SU-DHL-6 (cell line): ENCODE results near the gene RAE1.

Experiments used
- H2AFZ ChIP-seq: fragments of 200-600 bp; sonication (generic); 2 replicates; pipeline ENCODE4 v1.6.1; 2014; ENCODE audit warnings: low read depth, mild to moderate bottlenecking, moderate library complexity, mixed read lengths, antibody characterized with exemption, low read length; ENCODE audit not compliant: severe bottlenecking
- H3F3A ChIP-seq: fragments of 200-600 bp; shearing (Covaris generic); 2 replicates; pipeline ENCODE4 v1.6.0; 2016; ENCODE audit warnings: antibody characterized with exemption, mild to moderate bottlenecking; ENCODE audit not compliant: insufficient read depth
- H3K27ac ChIP-seq: fragments of 200-600 bp; sonication (generic); 2 replicates; pipeline ENCODE4 v1.5.1; 2016; ENCODE audit warnings: low read depth, mild to moderate bottlenecking, low read length, moderate library complexity, mixed read lengths
- H3K27me3 ChIP-seq: fragments of 200-600 bp; sonication (generic), shearing (Covaris generic); 2 replicates; pipeline ENCODE4 v1.6.0; 2014; ENCODE audit warnings: mild to moderate bottlenecking, low read length
- H3K36me3 ChIP-seq: fragments of 200-600 bp; sonication (generic); 2 replicates; pipeline ENCODE4 v1.6.1; 2014; ENCODE audit warnings: mild to moderate bottlenecking, low read length, mixed read lengths
- H3K4me2 ChIP-seq: fragments of 300-600, 200-600 bp; shearing (Covaris generic), sonication (generic); 2 replicates; pipeline ENCODE4 v1.6.0; 2014; ENCODE audit warnings: low read length, low read depth, mild to moderate bottlenecking; ENCODE audit not compliant: poor library complexity, severe bottlenecking
- H3K4me3 ChIP-seq: fragments of 200-600 bp; sonication (generic); 2 replicates; pipeline ENCODE4 v1.5.1; 2014; ENCODE audit warnings: antibody characterized with exemption, low read length, mild to moderate bottlenecking, mixed read lengths; ENCODE audit not compliant: insufficient read depth, poor library complexity, severe bottlenecking
- H3K79me2 ChIP-seq: fragments of 200-600 bp; sonication (generic); 2 replicates; pipeline ENCODE4 v1.6.1; 2014; ENCODE audit warnings: mild to moderate bottlenecking, low read length, moderate library complexity; ENCODE audit not compliant: insufficient read depth
- H3K9ac ChIP-seq: fragments of 200-600 bp; sonication (generic); 2 replicates; pipeline ENCODE4 v1.7.0; 2014; ENCODE audit warnings: mild to moderate bottlenecking, low read length
- H3K9me2 ChIP-seq: fragments of 200-600 bp; sonication (generic); replicated peaks from 2 replicates; pipeline ENCODE4 v1.6.1; 2014; ENCODE audit warnings: low read length; ENCODE audit not compliant: insufficient read depth
- H3K9me3 ChIP-seq: fragments of 200-600 bp; sonication (generic); 2 replicates; pipeline ENCODE4 v1.6.1; 2014; ENCODE audit warnings: low read length, mixed read lengths; ENCODE audit not compliant: insufficient read depth
- H4K20me1 ChIP-seq: fragments of 200-600 bp; sonication (generic); 2 replicates; pipeline ENCODE4 v1.6.1; 2014; ENCODE audit warnings: low read depth, mild to moderate bottlenecking, antibody characterized with exemption, low read length, moderate library complexity, mixed read lengths
- CTCF ChIP-seq: fragments of 200-600 bp; sonication (generic); IDR thresholded peaks from one replicate; pipeline ENCODE4 v1.5.1; 2017; ENCODE audit warnings: antibody characterized with exemption, mild to moderate bottlenecking, low read length, moderate library complexity; ENCODE audit not compliant: insufficient read depth, poor library complexity, severe bottlenecking
- EZH2phosphoT487 ChIP-seq: fragments of 200-600 bp; sonication (generic), shearing (Covaris generic); conservative IDR thresholded peaks from 2 replicates; pipeline ENCODE4 v1.6.1; 2018; ENCODE audit warnings: mild to moderate bottlenecking, antibody characterized with exemption, low read length, moderate library complexity, mixed read lengths

The RAE1 gene

GRCh38 chr20:57415771-57416170 is 64.7 kb downstream of the RAE1 start:
- Histone ChIP-seq H3K4me2 (no peak overlapping the region), H3K79me2 (no peaks in the 10 kb centered on the region), H3K4me3 (no peak overlapping the region), H3K27ac (no peak overlapping the region), H3K9me3 (no peaks in the 10 kb centered on the region), H3K36me3 (no peaks in the 10 kb centered on the region), H3K9me2 (no peaks in the 10 kb centered on the region), H3K27me3 (no peaks in the 10 kb centered on the region), H2AFZ (no peak overlapping the region), H3F3A (no peaks in the 10 kb centered on the region), H3K9ac (no peak overlapping the region), H4K20me1 (no peaks in the 10 kb centered on the region; the same call in 1 of the 2 replicates)
- TF ChIP-seq EZH2phosphoT487, result no peak
- TF ChIP-seq CTCF, result no peak

- Histone ChIP-seq H3K27me3 (no peaks in the 10 kb centered on the region), H2AFZ (no peak overlapping the region), H3K9me3 (no peaks in the 10 kb centered on the region), H3K9ac (no peak overlapping the region), H3K9me2 (no peaks in the 10 kb centered on the region), H3K4me2 (no peak overlapping the region), H3K27ac (no peak overlapping the region), H3F3A (no peaks in the 10 kb centered on the region), H4K20me1 (no peaks in the 10 kb centered on the region), H3K79me2 (no peaks in the 10 kb centered on the region), H3K36me3 (no peaks in the 10 kb centered on the region), H3K4me3 (no peak overlapping the region)
- TF ChIP-seq CTCF (no peak), EZH2phosphoT487 (no peak)
These were observed 65.4 kb downstream of the RAE1 start for GRCh38 chr20:57416296-57417022.

- Histone ChIP-seq H3K4me2 (no peak overlapping the region), H3K9me2 (no peaks in the 10 kb centered on the region), H3K27ac (no peak overlapping the region), H3K9ac (no peak overlapping the region), H2AFZ (no peak overlapping the region), H4K20me1 (no peaks in the 10 kb centered on the region), H3K79me2 (no peaks in the 10 kb centered on the region), H3K36me3 (no peaks in the 10 kb centered on the region), H3F3A (no peaks in the 10 kb centered on the region), H3K27me3 (no peaks in the 10 kb centered on the region), H3K9me3 (no peaks in the 10 kb centered on the region), H3K4me3 (no peak overlapping the region)
- no peak for TF ChIP-seq CTCF
- TF ChIP-seq EZH2phosphoT487, result no peak
These were observed 66.1 kb downstream of the RAE1 start for GRCh38 chr20:57417051-57417689.
